RWPE2 (cell line): ENCODE results near the gene SIKE1.

Experiments used
- ATAC-seq: fragments of 200-7000 bp; cut with Tn5 transposase; 3 replicates; pipeline ENCODE4 v1.9.1; 2021; ENCODE audit warnings: low read depth
- DNase-seq: peaks from one replicate; pipeline ENCODE4 v3.0.0-alpha.2; 2020; ENCODE audit warnings: low spot score
- H3K27ac ChIP-seq: fragments of 450-650 bp; 2 replicates; pipeline ENCODE4 v1.5.1; 2017; ENCODE audit warnings: mild to moderate bottlenecking; ENCODE audit not compliant: poor library complexity, severe bottlenecking
- H3K27me3 ChIP-seq: fragments of 250-450 bp; sonication (Bioruptor Pico); 2 replicates; pipeline ENCODE4 v1.5.1; 2021; ENCODE audit warnings: mild to moderate bottlenecking, moderate library complexity; ENCODE audit not compliant: insufficient read depth, poor library complexity, severe bottlenecking
- H3K36me3 ChIP-seq: fragments of 250-450 bp; sonication (Bioruptor Pico); 2 replicates; pipeline ENCODE4 v1.5.1; 2020; ENCODE audit warnings: low read depth, mild to moderate bottlenecking, moderate library complexity
- H3K4me1 ChIP-seq: fragments of 250-450 bp; sonication (Bioruptor Pico); 2 replicates; pipeline ENCODE4 v1.5.1; 2021; ENCODE audit warnings: mild to moderate bottlenecking, moderate library complexity; ENCODE audit not compliant: insufficient read depth, poor library complexity, severe bottlenecking
- H3K4me3 ChIP-seq: fragments of 250-450 bp; sonication (Bioruptor Pico); 2 replicates; pipeline ENCODE4 v1.5.1; 2021; ENCODE audit warnings: mild to moderate bottlenecking, moderate library complexity; ENCODE audit not compliant: severe bottlenecking
- H3K9me3 ChIP-seq: fragments of 250-450 bp; sonication (Bioruptor Pico); 2 replicates; pipeline ENCODE4 v1.5.1; 2021; ENCODE audit warnings: mild to moderate bottlenecking, moderate library complexity; ENCODE audit not compliant: severe bottlenecking
- CTCF ChIP-seq: fragments of 450-650 bp; IDR thresholded peaks from one replicate; pipeline ENCODE4 v1.5.1; 2017; ENCODE audit warnings: mild to moderate bottlenecking, moderate library complexity; ENCODE audit not compliant: poor library complexity, severe bottlenecking

Gene SIKE1

DNA sequence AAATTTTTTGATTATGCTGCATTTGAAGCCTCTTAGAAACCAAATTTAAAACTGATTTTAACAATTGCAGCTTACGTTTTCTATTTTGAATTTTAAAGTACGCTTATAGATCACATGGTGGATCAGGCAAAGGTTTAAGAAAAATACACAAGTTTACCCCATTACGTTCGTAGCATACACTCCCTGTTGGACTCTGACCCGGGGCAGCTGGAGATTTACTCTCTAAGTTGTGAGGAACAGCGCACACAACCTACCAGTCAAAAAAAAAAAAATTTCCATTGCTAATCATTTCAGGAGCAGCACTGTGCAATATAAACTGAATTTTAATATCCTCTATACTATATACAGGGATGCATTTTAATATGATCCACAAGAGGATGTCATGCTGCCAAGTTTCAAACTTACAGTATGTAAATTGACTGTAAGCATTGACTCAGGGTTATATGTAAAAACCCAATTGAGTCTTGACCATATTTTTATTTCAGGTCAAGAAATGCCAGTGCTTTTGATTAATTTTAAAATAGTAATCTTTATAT is 43.1 kb downstream of the SIKE1 start:
- no peak for DNase-seq
- Histone ChIP-seq H3K4me1 (no peaks in the 10 kb centered on the region), H3K9me3 (no peaks in the 10 kb centered on the region), H3K36me3 (peaks cover 97% of the 10 kb centered on the region), H3K4me3 (no peak overlapping the region), H3K27ac (no peak overlapping the region), H3K27me3 (no peaks in the 10 kb centered on the region)
- TF ChIP-seq CTCF = no peak
- ATAC-seq = no peak

- no peaks in the 10 kb centered on the region for H3K9me3 ChIP-seq
- no peak overlapping the region for H3K4me3 ChIP-seq
- no peak for ATAC-seq
- no peaks in the 10 kb centered on the region for H3K27me3 ChIP-seq
- H3K27ac ChIP-seq = no peak overlapping the region
- H3K4me1 ChIP-seq = no peaks in the 10 kb centered on the region
- TF ChIP-seq CTCF = no peak
- DNase-seq = no peak
- peaks cover 97% of the 10 kb centered on the region for H3K36me3 ChIP-seq
These were observed 45.0 kb downstream of the SIKE1 start for GRCh38 chr1:114735479-114735878.

DNA sequence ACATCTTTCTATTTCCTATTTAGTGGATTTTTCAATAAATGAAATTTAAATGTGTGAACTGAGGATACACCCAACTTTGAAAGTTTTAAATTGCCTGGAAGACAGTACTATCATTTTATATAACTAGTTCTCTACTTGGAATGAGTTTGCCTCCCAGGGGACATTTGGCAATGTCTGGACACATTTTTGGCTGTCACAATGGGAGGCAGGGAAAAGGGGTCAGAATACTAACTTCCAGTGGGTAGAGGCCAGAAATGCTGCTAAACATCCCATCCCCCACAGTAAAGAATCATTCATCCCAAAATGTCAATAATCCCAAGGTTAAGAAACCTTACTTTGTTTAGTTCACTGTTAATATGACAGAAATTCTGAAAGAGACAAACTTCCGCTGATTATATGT is 50.7 kb downstream of the SIKE1 start:
- TF ChIP-seq CTCF = no peak
- H3K4me1 ChIP-seq = no peaks in the 10 kb centered on the region
- no peaks in the 10 kb centered on the region for H3K27me3 ChIP-seq
- peaks cover 100% of the 10 kb centered on the region for H3K36me3 ChIP-seq
- DNase-seq (no peak), ATAC-seq (no peak)
- no peak overlapping the region for H3K27ac ChIP-seq
- no peak overlapping the region for H3K4me3 ChIP-seq
- no peaks in the 10 kb centered on the region for H3K9me3 ChIP-seq

DNA sequence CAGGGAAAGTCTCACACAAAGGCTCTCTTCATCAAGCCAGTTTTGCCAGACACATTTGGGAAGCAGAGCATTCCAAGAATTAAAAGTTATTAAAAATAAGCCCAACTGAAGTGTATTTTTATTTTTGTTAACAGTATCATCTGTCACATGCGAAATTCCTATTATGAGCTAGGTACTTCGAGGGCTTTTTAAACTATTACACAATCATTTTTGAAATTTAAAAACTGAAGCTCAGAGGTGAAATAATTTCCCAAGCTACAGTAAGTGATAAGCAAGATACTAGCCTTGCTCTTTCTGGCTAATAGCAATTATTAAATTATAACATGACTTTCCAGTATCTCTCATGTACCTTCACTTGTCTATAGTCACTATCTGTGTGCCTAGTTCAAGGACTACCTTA is 51.9 kb downstream of the SIKE1 start:
- no peaks in the 10 kb centered on the region for H3K4me1 ChIP-seq
- H3K27ac ChIP-seq = no peak overlapping the region
- no peak for TF ChIP-seq CTCF
- no peaks in the 10 kb centered on the region for H3K9me3 ChIP-seq
- ATAC-seq (no peak), DNase-seq (no peak)
- no peaks in the 10 kb centered on the region for H3K27me3 ChIP-seq
- no peak overlapping the region for H3K4me3 ChIP-seq
- peaks cover 100% of the 10 kb centered on the region for H3K36me3 ChIP-seq

DNA sequence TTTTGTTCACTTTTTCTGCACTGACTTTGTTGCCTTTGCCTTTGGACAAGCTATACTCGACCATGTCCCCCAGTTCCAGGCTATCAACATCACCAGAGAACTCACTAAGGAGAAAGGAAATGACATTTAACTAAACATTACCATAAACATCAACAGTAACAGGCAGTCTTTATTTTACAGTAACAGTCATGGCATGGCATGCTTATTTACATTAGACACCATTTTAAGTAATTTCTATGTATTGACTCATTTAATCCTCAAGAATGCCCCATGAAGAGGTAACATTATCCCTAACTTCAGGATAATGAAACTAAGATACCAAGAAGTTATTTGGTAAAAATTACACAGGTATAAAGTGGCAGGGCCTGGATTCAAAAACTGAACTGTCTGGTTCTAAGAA is 55.3 kb downstream of the SIKE1 start:
- DNase-seq = no peak

More for the DNA sequence above, 55.3 kb downstream of the SIKE1 start:
- no peak overlapping the region for H3K27ac ChIP-seq
- no peak for TF ChIP-seq CTCF
- H3K4me1 ChIP-seq = no peaks in the 10 kb centered on the region
- H3K27me3 ChIP-seq = no peaks in the 10 kb centered on the region
- H3K36me3 ChIP-seq = peaks cover 100% of the 10 kb centered on the region
- ATAC-seq = no peak
- H3K4me3 ChIP-seq = no peak overlapping the region
- no peaks in the 10 kb centered on the region for H3K9me3 ChIP-seq
